Frontal cortex (tissue), 4 donors: Measurements from ENCODE around the gene ZNF230. TPM values are rescaled to one million over a fixed set of nuclear protein-coding genes. Genes with fewer than 3 reads are reported as not detected.

ENCODE experiments used
- DNase-seq, 2 donors: peaks; one replicate each; pipeline ENCODE4 v3.0.0; 2012; ENCODE audit warnings: low spot score in 2 of 2
- FAIRE-seq: peaks from 2 replicates; lab custom pipeline; 2012; peaks lifted over from hg19 to GRCh38; lab: Jason Lieb, UNC
- total RNA-seq: library from RNA; depleted of rRNA; stranded (reverse); fragments of >200 nt; gene quantifications from one replicate; pipeline ENCODE4 v1.2.3, GENCODE V29; 2014
- donor health status: control.
- donor health status: control.
- donor health status: control.

ZNF230 gene
- 11.0 TPM for total RNA-seq

- DNase-seq (peak; percentile 70 to 83), FAIRE-seq (no peak)
Measured at GRCh38 chr19:44002566-44003460, at the start of gene ZNF230. TSS of gene ZNF230 (plus strand) at chr19:44002957. CDS start at chr19:44007079, 4,122 bp downstream.

GRCh38 chr19:43956827-43957226 lies 45.9 kb upstream of the ZNF230 start:
- FAIRE-seq, result no peak
- DNase-seq, result no peak

- no peak for FAIRE-seq
Measured at GRCh38 chr19:43957891-43958290, 44.9 kb upstream of the ZNF230 start.

GRCh38 chr19:43960411-43960810 lies 42.3 kb upstream of the ZNF230 start:
- DNase-seq (no peak), FAIRE-seq (no peak)

More at GRCh38 chr19:43957891-43958290, 44.9 kb upstream of the ZNF230 start:
- no peak for DNase-seq

- FAIRE-seq (no peak), DNase-seq (no peak)
Measured at GRCh38 chr19:43966079-43966694, 36.6 kb upstream of the ZNF230 start.

- FAIRE-seq, result no peak
- DNase-seq, result no peak
Measured at GRCh38 chr19:43976732-43977131, 26.0 kb upstream of the ZNF230 start.

- FAIRE-seq (no peak), DNase-seq (no peak)
Measured at GRCh38 chr19:43983544-43983911, 19.2 kb upstream of the ZNF230 start.

- FAIRE-seq, result peak; percentile 51
Measured at GRCh38 chr19:43983912-43984686, 18.7 kb upstream of the ZNF230 start, which contains the start of gene ZNF155. TSS of gene ZNF155 (plus strand) at chr19:43984188. CDS start at chr19:43988544, 4,356 bp downstream.

GRCh38 chr19:43984687-43985000 lies 18.1 kb upstream of the ZNF230 start:
- no peak for FAIRE-seq
- peak in 1 of 2 donors; percentile 12 for DNase-seq

More at GRCh38 chr19:43983912-43984686, 18.7 kb upstream of the ZNF230 start, which contains the start of gene ZNF155:
- peak; percentile 65 to 83 for DNase-seq

- FAIRE-seq, result no peak
- DNase-seq, result no peak
Measured at GRCh38 chr19:43997631-43998290, 5.0 kb upstream of the ZNF230 start.

GRCh38 chr19:44002212-44002565 lies 568 bp upstream of the ZNF230 start:
- FAIRE-seq (no peak), DNase-seq (peak in 1 of 2 donors; percentile 2)

GRCh38 chr19:44003461-44004009 lies 778 bp downstream of the ZNF230 start:
- FAIRE-seq (no peak), DNase-seq (peak in 1 of 2 donors; percentile 4)

GRCh38 chr19:44005973-44006372 lies 3.2 kb downstream of the ZNF230 start:
- DNase-seq (no peak), FAIRE-seq (no peak)

- DNase-seq (no peak), FAIRE-seq (no peak)
Measured at GRCh38 chr19:44007473-44007872, 4.7 kb downstream of the ZNF230 start.

- no peak for DNase-seq
- FAIRE-seq, result no peak
Measured at GRCh38 chr19:44010468-44010867, 7.7 kb downstream of the ZNF230 start.

- no peak for DNase-seq
- FAIRE-seq, result no peak
Measured at GRCh38 chr19:44019498-44019897, 16.7 kb downstream of the ZNF230 start.

- DNase-seq (no peak), FAIRE-seq (no peak)
Measured at GRCh38 chr19:44021221-44021620, 18.5 kb downstream of the ZNF230 start.

- peak in 1 of 2 donors; percentile 1 for DNase-seq
- FAIRE-seq, result no peak
Measured at GRCh38 chr19:44024900-44025216, 22.1 kb downstream of the ZNF230 start.

GRCh38 chr19:44025217-44025936 lies 22.6 kb downstream of the ZNF230 start, which contains the start of gene ZNF222:
TSS of gene ZNF222 (plus strand) at chr19:44025379. CDS start at chr19:44025437, 58 bp downstream.
- DNase-seq (peak; percentile 36 to 74), FAIRE-seq (no peak)
